ENCODE data around the gene KIRREL3.

KIRREL3 gene

GRCh38 chr11:126899961-126900748 lies 100.4 kb downstream of the KIRREL3 start:
- no peak for TF ChIP-seq CTCF (IDR thresholded peaks at IDR 0.05; ENCODE audit: extremely low read depth, insufficient read depth, missing control alignments)
- DNase-seq (ENCODE audit: low spot score) = no peak
- in situ Hi-C loops (cut with MboI; ENCODE audit: low pct_unique_long_range_greater_than_20kb, low sequenced_read_pairs, unreplicated experiment) = no loop called here

GRCh38 chr11:126898802-126899201 lies 101.8 kb downstream of the KIRREL3 start:
- TF ChIP-seq CTCF (IDR thresholded peaks at IDR 0.05; ENCODE audit: extremely low read depth, insufficient read depth, missing control alignments) = no peak
- DNase-seq (ENCODE audit: low spot score) = no peak
- in situ Hi-C loops (cut with MboI; ENCODE audit: low pct_unique_long_range_greater_than_20kb, low sequenced_read_pairs, unreplicated experiment) = no loop called here

GRCh38 chr11:126897430-126897829 lies 103.1 kb downstream of the KIRREL3 start:
- in situ Hi-C loops (cut with MboI; ENCODE audit: low pct_unique_long_range_greater_than_20kb, low sequenced_read_pairs, unreplicated experiment) = no loop called here
- TF ChIP-seq CTCF (IDR thresholded peaks at IDR 0.05; ENCODE audit: extremely low read depth, insufficient read depth, missing control alignments) = no peak
- DNase-seq (ENCODE audit: low spot score) = no peak

GRCh38 chr11:126896025-126896424 lies 104.5 kb downstream of the KIRREL3 start:
- DNase-seq (ENCODE audit: low spot score) = no peak
- TF ChIP-seq CTCF (IDR thresholded peaks at IDR 0.05; ENCODE audit: extremely low read depth, insufficient read depth, missing control alignments) = no peak
- in situ Hi-C loops (cut with MboI; ENCODE audit: low pct_unique_long_range_greater_than_20kb, low sequenced_read_pairs, unreplicated experiment) = no loop called here

GRCh38 chr11:126893796-126894195 lies 106.8 kb downstream of the KIRREL3 start:
- no peak for TF ChIP-seq CTCF (IDR thresholded peaks at IDR 0.05; ENCODE audit: extremely low read depth, insufficient read depth, missing control alignments)
- DNase-seq (ENCODE audit: low spot score) = no peak
- in situ Hi-C loops (cut with MboI; ENCODE audit: low pct_unique_long_range_greater_than_20kb, low sequenced_read_pairs, unreplicated experiment) = no loop called here

- no peak for TF ChIP-seq CTCF (IDR thresholded peaks at IDR 0.05; ENCODE audit: extremely low read depth, insufficient read depth, missing control alignments)
- no peak for DNase-seq (ENCODE audit: low spot score)
- in situ Hi-C loops (cut with MboI; ENCODE audit: low pct_unique_long_range_greater_than_20kb, low sequenced_read_pairs, unreplicated experiment) = no loop called here
Observed at GRCh38 chr11:126892756-126893155, 107.8 kb downstream of the KIRREL3 start.

Measured in GM13977 (cell line).